ENCODE measurements around the gene MEGF6. TPM values are rescaled to one million over a fixed set of nuclear protein-coding genes. Genes with fewer than 3 reads are reported as not detected.

MEGF6 gene
- polyA plus RNA-seq, 2 donors = 11.8 to 23.7 TPM

DNA sequence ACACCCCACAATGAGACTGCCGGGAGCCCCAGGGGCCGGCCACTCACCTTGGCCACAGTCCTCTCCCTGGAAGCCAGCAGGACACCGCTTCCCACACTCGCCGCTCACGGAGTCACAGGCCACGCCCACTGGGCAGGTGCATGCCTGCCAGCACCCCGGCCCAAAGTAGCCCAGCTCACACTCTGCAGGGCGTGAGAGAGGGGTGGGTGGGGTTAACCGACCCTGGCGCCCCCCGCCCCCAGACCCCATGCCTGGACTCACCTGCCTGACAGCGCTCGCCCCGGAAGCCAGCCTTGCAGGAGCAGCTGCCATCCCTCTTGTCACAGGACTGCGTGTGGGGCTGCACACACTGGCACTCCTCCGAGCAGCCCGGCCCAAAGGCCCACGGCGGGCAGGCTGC lies 106.1 kb downstream of the MEGF6 start:
- peaks cover 0 to 2% of the 10 kb centered on the region in 2 donors for H3K9me3 ChIP-seq (ENCODE audit: control insufficient read depth in 2 of 2, insufficient read depth in 1 of 2, low read depth in 1 of 2, low read length in 1 of 2)
- H3K27ac ChIP-seq (ENCODE audit: low read depth in 2 of 2, low read length in 1 of 2) = no peak overlapping the region
- H3K27me3 ChIP-seq (ENCODE audit: control insufficient read depth in 1 of 2, insufficient read depth in 2 of 2, low read length in 2 of 2) = no peaks in the 10 kb centered on the region
- WGBS, 2 donors = 61 to 68% methylated on average over 19 to 20 of the region's 20 CpGs
- H3K4me1 ChIP-seq (ENCODE audit: control insufficient read depth in 2 of 2, insufficient read depth in 2 of 2, low read length in 1 of 2) = peaks cover 0 to 22% of the 10 kb centered on the region in 2 donors
- H3K4me3 ChIP-seq (ENCODE audit: low read depth in 1 of 2, low read length in 2 of 2) = no peak overlapping the region
- H3K36me3 ChIP-seq (ENCODE audit: control insufficient read depth in 2 of 2, insufficient read depth in 2 of 2, low read length in 1 of 2) = peaks cover 0 to 2% of the 10 kb centered on the region in 2 donors

DNA sequence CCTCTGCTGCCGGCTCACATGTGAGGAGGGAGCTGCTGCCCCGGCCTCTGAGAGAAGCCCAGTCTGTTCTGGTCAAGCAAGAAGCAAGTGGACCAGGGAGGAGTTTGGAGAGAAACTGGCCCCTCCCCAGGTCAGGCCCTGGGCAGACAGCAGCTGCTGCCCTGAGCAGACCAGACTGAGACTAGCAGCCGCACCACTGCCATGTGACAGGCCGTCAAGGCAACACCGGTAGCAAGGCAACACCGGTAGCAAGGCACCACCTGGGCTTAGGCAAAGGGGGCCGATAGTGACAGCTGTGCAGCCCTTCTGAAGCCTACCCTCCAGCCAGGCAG lies 106.5 kb downstream of the MEGF6 start:
- peaks cover 0 to 22% of the 10 kb centered on the region in 2 donors for H3K4me1 ChIP-seq (ENCODE audit: control insufficient read depth in 2 of 2, insufficient read depth in 2 of 2, low read length in 1 of 2)
- H3K27me3 ChIP-seq (ENCODE audit: control insufficient read depth in 1 of 2, insufficient read depth in 2 of 2, low read length in 2 of 2) = no peaks in the 10 kb centered on the region
- peaks cover 0 to 2% of the 10 kb centered on the region in 2 donors for H3K9me3 ChIP-seq (ENCODE audit: control insufficient read depth in 2 of 2, insufficient read depth in 1 of 2, low read depth in 1 of 2, low read length in 1 of 2)
- 71 to 73% methylated on average over 7 of the region's 7 CpGs for WGBS, 2 donors
- H3K4me3 ChIP-seq (ENCODE audit: low read depth in 1 of 2, low read length in 2 of 2) = no peak overlapping the region
- H3K36me3 ChIP-seq (ENCODE audit: control insufficient read depth in 2 of 2, insufficient read depth in 2 of 2, low read length in 1 of 2) = peaks cover 0 to 2% of the 10 kb centered on the region in 2 donors
- H3K27ac ChIP-seq (ENCODE audit: low read depth in 2 of 2, low read length in 1 of 2) = peak overlapping the region in 1 of 2 donors; percentile 62

DNA sequence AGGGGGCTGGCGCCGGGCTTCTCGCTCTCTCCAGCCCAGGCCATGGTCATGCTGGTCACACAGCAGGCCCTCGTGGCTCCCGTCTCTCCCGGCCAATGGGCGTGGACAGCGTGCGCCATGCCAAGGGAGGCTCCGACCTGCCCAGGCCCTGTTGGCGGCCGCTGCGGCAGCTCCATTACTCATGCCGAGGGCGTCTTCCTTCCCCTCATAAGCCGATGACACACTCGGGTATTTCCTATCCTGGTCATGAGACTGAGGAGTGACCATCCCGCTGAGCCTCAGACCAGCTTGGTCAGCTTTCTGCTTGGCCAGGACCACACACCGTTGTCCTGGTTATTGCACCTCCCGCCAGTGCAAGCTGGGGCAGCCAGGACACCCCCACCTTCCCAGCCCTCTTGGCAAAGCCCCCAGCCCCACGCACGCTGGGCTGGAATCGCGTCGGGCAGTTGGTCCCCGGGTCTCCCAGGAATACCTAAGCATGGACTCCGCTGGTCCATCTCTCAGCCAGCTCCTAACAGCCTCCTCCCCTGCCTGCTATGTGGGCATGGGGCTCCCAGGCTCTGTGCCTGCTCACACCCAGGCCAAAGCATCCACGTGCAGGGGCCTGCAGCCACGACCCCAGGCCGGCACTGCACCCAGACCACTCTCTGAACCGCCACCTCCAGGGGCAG lies 107.0 kb downstream of the MEGF6 start:
- peaks cover 0 to 2% of the 10 kb centered on the region in 2 donors for H3K9me3 ChIP-seq (ENCODE audit: control insufficient read depth in 2 of 2, insufficient read depth in 1 of 2, low read depth in 1 of 2, low read length in 1 of 2)
- no peaks in the 10 kb centered on the region for H3K27me3 ChIP-seq (ENCODE audit: control insufficient read depth in 1 of 2, insufficient read depth in 2 of 2, low read length in 2 of 2)
- WGBS, 2 donors = 57 to 60% methylated on average over 24 to 31 of the region's 31 CpGs
- no peak overlapping the region for H3K4me3 ChIP-seq (ENCODE audit: low read depth in 1 of 2, low read length in 2 of 2)
- H3K4me1 ChIP-seq (ENCODE audit: control insufficient read depth in 2 of 2, insufficient read depth in 2 of 2, low read length in 1 of 2) = peaks cover 0 to 22% of the 10 kb centered on the region in 2 donors
- peaks cover 0 to 2% of the 10 kb centered on the region in 2 donors for H3K36me3 ChIP-seq (ENCODE audit: control insufficient read depth in 2 of 2, insufficient read depth in 2 of 2, low read length in 1 of 2)
- peak overlapping the region in 1 of 2 donors; percentile 62 for H3K27ac ChIP-seq (ENCODE audit: low read depth in 2 of 2, low read length in 1 of 2)

DNA sequence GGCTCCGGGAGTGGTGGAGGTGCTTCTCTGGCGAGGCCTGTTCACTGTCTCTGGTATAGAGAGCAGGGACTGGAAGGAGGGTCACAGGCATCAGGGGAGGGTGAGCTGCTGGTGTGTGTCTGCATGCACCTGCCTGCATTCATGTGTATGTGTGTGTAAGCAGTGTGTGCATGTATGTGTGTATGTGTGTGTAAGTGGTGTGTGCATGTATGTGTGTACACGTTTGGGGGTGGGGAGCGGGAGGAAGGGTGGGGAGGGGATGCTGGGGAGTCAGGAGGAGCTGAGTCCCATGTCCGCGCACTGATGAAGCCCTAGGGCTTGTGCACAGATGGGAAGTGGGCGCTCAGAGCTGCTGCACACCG lies 107.8 kb downstream of the MEGF6 start:
- no peak overlapping the region for H3K4me3 ChIP-seq (ENCODE audit: low read depth in 1 of 2, low read length in 2 of 2)
- H3K4me1 ChIP-seq (ENCODE audit: control insufficient read depth in 2 of 2, insufficient read depth in 2 of 2, low read length in 1 of 2) = peaks cover 0 to 22% of the 10 kb centered on the region in 2 donors
- H3K27me3 ChIP-seq (ENCODE audit: control insufficient read depth in 1 of 2, insufficient read depth in 2 of 2, low read length in 2 of 2) = no peaks in the 10 kb centered on the region
- no peak overlapping the region for H3K27ac ChIP-seq (ENCODE audit: low read depth in 2 of 2, low read length in 1 of 2)
- peaks cover 0 to 2% of the 10 kb centered on the region in 2 donors for H3K9me3 ChIP-seq (ENCODE audit: control insufficient read depth in 2 of 2, insufficient read depth in 1 of 2, low read depth in 1 of 2, low read length in 1 of 2)
- 83 to 88% methylated on average over 8 of the region's 8 CpGs for WGBS, 2 donors
- no peaks in the 10 kb centered on the region for H3K36me3 ChIP-seq (ENCODE audit: control insufficient read depth in 2 of 2, insufficient read depth in 2 of 2, low read length in 1 of 2)

DNA sequence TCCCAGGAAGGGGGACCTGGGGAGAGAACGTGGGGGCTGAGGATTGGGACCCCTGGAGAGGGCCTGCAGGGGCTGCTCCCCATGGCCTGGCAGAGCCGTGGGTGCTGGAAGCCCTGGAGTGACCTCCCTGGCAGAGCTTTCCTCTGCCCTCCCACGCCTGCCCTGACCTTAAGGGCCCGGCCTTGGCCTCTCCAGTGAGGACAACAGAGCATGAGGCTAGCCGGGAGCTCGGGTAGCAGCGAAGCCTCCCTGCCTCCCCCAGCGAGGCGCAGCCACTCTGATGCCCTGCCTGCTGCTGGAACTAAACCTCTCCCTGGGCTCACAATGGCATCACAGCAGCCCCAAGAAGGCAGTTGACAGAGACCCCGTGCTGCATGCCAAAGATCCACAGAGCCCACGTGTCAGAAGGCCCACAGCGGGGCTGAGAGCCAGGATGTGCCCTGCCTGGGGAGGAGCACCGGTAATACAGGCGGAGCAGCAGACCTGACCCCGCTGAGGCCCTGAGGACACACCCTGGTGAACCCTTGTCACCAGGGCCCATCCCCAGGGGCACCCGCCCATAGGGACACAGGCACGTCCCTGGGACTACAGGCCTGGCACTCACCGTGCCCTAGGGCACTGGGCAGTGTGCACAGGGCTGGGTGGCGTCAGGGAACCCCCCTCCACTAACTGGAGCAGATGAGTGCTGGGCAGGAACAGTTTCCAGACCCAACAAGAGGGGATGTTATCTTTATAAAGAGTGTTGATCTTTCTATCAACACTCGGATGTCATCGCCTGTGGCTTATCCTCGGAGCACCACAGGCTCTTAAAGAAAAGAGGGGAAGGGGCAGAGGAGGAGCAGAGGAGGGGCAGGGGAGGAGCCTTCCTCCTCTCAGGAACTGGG lies 108.4 kb downstream of the MEGF6 start:
- WGBS, 2 donors = 74% methylated on average over 22 of the region's 22 CpGs
- Histone ChIP-seq H3K4me1 (ENCODE audit: control insufficient read depth in 2 of 2, insufficient read depth in 2 of 2, low read length in 1 of 2) (peaks cover 0 to 22% of the 10 kb centered on the region in 2 donors), H3K27ac (ENCODE audit: low read depth in 2 of 2, low read length in 1 of 2) (no peak overlapping the region), H3K36me3 (ENCODE audit: control insufficient read depth in 2 of 2, insufficient read depth in 2 of 2, low read length in 1 of 2) (peaks cover 0 to 1% of the 10 kb centered on the region in 2 donors), H3K4me3 (ENCODE audit: low read depth in 1 of 2, low read length in 2 of 2) (no peak overlapping the region), H3K9me3 (ENCODE audit: control insufficient read depth in 2 of 2, insufficient read depth in 1 of 2, low read depth in 1 of 2, low read length in 1 of 2) (peaks cover 0 to under 1% of the 10 kb centered on the region in 2 donors), H3K27me3 (ENCODE audit: control insufficient read depth in 1 of 2, insufficient read depth in 2 of 2, low read length in 2 of 2) (no peaks in the 10 kb centered on the region)

DNA sequence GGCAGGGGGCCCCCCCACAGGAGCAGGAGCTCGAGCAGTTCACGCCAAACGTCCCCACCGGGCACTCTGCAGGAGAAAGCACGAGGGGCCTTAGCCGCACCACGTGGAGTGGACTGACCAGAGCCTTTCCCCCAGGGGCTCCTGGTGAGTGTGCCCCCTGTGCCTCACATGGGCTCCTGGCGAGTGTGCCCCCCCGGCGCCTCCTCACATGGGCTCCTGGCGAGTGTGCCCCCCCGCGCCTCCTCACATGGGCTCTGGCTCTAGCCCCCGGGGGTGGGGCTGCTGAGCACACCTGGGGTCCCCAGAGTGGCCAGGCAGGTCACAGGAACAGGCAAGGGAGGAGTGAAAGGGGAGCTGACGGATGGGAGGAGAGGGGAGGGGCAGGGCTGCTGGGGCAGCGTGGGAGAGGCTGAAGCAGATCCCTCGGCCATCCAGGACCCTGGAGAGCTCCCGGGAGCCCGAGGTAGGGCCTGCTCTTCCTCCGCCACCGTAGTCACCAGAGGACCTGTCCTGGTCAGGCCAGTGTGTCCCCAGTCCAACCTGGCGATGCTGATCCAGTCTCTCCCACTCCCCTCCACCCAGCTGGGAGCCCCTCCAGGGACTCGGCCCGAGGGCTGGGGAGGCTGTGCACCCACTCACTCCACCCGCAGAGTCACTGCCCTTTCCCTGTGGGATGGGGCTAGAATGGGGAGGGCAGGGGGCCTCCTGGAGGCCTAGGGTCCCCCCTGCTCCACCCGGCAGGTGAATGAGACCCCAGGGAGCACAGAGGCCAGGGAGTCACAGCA lies 109.3 kb downstream of the MEGF6 start:
- WGBS, 2 donors = 70 to 75% methylated on average over 26 of the region's 26 CpGs
- Histone ChIP-seq H3K9me3 (ENCODE audit: control insufficient read depth in 2 of 2, insufficient read depth in 1 of 2, low read depth in 1 of 2, low read length in 1 of 2) (no peaks in the 10 kb centered on the region), H3K4me1 (ENCODE audit: control insufficient read depth in 2 of 2, insufficient read depth in 2 of 2, low read length in 1 of 2) (peaks cover 0 to 22% of the 10 kb centered on the region in 2 donors), H3K27ac (ENCODE audit: low read depth in 2 of 2, low read length in 1 of 2) (no peak overlapping the region), H3K4me3 (ENCODE audit: low read depth in 1 of 2, low read length in 2 of 2) (no peak overlapping the region), H3K36me3 (ENCODE audit: control insufficient read depth in 2 of 2, insufficient read depth in 2 of 2, low read length in 1 of 2) (peaks cover 0 to 4% of the 10 kb centered on the region in 2 donors), H3K27me3 (ENCODE audit: control insufficient read depth in 1 of 2, insufficient read depth in 2 of 2, low read length in 2 of 2) (no peaks in the 10 kb centered on the region)

DNA sequence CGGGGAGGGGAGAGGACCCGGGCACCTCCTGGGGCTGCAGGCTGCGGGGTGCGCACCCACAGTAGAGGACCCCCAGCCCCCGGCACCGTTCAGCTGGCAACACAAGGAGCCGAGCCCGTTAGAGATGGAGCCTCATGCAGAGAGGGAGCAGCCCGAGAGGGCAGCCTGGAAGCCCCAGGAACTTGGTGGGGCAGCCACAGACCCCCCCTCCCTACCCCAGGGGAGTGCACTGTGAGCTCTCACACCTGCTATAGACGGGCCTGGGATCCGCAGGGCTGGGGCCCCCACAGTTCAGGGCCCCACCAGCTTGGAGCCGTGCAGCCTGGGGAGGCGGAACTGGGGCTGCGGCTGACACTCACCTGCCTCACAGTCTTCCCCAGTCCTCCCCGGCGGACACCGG lies 109.9 kb downstream of the MEGF6 start:
- WGBS, 2 donors = 69 to 76% methylated on average over 17 of the region's 17 CpGs

DNA sequence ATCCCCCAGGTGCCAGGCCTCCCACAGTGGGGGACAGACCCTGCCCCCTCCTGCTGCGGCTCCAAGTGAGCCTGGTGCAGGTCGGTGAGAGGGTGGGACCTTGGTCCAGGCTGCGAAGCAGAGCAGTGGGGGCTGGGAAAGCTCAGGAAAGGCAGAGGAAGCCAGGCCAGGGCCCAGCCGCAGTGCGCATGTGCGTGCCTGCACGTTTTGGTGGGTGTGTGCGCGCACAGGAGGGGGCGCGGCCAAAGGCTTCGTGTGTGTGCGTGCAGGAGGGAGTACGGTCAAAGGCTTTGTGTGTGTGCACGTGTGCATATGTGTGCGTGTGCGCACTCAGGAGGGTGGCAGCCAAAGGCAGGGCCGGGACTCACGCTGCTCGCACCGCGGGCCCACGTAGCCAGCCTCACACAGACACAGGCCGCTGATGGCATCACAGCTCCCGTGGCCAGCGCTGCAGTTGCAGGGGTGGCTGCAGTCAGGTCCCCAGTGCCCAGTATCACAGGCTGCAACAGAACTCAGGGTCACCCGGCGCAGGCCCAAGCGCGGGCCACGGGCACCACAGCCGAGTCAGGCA lies 111.0 kb downstream of the MEGF6 start:
- peaks cover 0 to 22% of the 10 kb centered on the region in 2 donors for H3K4me1 ChIP-seq (ENCODE audit: control insufficient read depth in 2 of 2, insufficient read depth in 2 of 2, low read length in 1 of 2)
- WGBS, 2 donors = 88 to 90% methylated on average over 26 to 32 of the region's 32 CpGs
- no peaks in the 10 kb centered on the region for H3K9me3 ChIP-seq (ENCODE audit: control insufficient read depth in 2 of 2, insufficient read depth in 1 of 2, low read depth in 1 of 2, low read length in 1 of 2)
- peaks cover 0 to 4% of the 10 kb centered on the region in 2 donors for H3K36me3 ChIP-seq (ENCODE audit: control insufficient read depth in 2 of 2, insufficient read depth in 2 of 2, low read length in 1 of 2)
- no peak overlapping the region for H3K4me3 ChIP-seq (ENCODE audit: low read depth in 1 of 2, low read length in 2 of 2)
- no peak overlapping the region for H3K27ac ChIP-seq (ENCODE audit: low read depth in 2 of 2, low read length in 1 of 2)
- no peaks in the 10 kb centered on the region for H3K27me3 ChIP-seq (ENCODE audit: control insufficient read depth in 1 of 2, insufficient read depth in 2 of 2, low read length in 2 of 2)

More for the DNA sequence above, 109.9 kb downstream of the MEGF6 start:
- Histone ChIP-seq H3K4me1 (ENCODE audit: control insufficient read depth in 2 of 2, insufficient read depth in 2 of 2, low read length in 1 of 2) (peaks cover 0 to 22% of the 10 kb centered on the region in 2 donors), H3K36me3 (ENCODE audit: control insufficient read depth in 2 of 2, insufficient read depth in 2 of 2, low read length in 1 of 2) (peaks cover 0 to 4% of the 10 kb centered on the region in 2 donors), H3K4me3 (ENCODE audit: low read depth in 1 of 2, low read length in 2 of 2) (no peak overlapping the region), H3K9me3 (ENCODE audit: control insufficient read depth in 2 of 2, insufficient read depth in 1 of 2, low read depth in 1 of 2, low read length in 1 of 2) (no peaks in the 10 kb centered on the region), H3K27me3 (ENCODE audit: control insufficient read depth in 1 of 2, insufficient read depth in 2 of 2, low read length in 2 of 2) (no peaks in the 10 kb centered on the region), H3K27ac (ENCODE audit: low read depth in 2 of 2, low read length in 1 of 2) (no peak overlapping the region)

DNA sequence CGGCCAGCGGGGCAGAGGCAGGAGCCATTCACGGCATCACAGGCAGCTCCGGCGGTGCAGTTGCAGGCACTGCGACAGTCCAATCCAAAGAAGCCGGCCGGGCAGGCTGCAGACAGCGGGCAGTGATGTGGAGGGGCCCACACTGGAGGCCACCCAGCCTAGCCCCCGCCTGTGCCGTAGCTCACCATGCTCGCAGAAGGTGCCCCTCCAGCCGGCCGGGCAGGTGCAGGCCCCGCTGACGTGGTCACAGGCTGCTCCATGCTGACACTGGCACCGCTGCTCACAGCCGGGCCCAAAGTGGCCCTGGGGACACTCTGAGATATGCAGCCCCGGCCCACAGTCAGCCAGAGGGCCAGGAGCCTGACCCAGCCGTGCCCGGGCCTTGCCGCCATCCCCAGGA lies 111.7 kb downstream of the MEGF6 start:
- H3K36me3 ChIP-seq (ENCODE audit: control insufficient read depth in 2 of 2, insufficient read depth in 2 of 2, low read length in 1 of 2) = peaks cover 0 to 9% of the 10 kb centered on the region in 2 donors

More for the DNA sequence above, 111.7 kb downstream of the MEGF6 start:
- Histone ChIP-seq H3K27ac (ENCODE audit: low read depth in 2 of 2, low read length in 1 of 2) (no peak overlapping the region), H3K4me3 (ENCODE audit: low read depth in 1 of 2, low read length in 2 of 2) (no peak overlapping the region), H3K27me3 (ENCODE audit: control insufficient read depth in 1 of 2, insufficient read depth in 2 of 2, low read length in 2 of 2) (no peaks in the 10 kb centered on the region), H3K4me1 (ENCODE audit: control insufficient read depth in 2 of 2, insufficient read depth in 2 of 2, low read length in 1 of 2) (peaks cover 0 to 21% of the 10 kb centered on the region in 2 donors), H3K9me3 (ENCODE audit: control insufficient read depth in 2 of 2, insufficient read depth in 1 of 2, low read depth in 1 of 2, low read length in 1 of 2) (no peaks in the 10 kb centered on the region)
- 91 to 92% methylated on average over 21 to 22 of the region's 22 CpGs for WGBS, 2 donors

All from esophagus (tissue), 2 donors.